GM13977 (cell line): Measurements from ENCODE around the gene C8A.

ENCODE experiments used
- DNase-seq: peaks from one replicate; pipeline ENCODE4 v3.0.0; 2012; ENCODE audit warnings: low spot score
- in situ Hi-C: fragments of 300-500 bp; cut with MboI; formaldehyde crosslinking; loops from one replicate; pipeline ENCODE4 v1.12.0; 2022; ENCODE audit warnings: low sequenced_read_pairs, low pct_unique_long_range_greater_than_20kb, mixed read lengths, inconsistent platforms; ENCODE audit not compliant: unreplicated experiment
- TF ChIP-seq, protein P1 (sequence below): IDR thresholded peaks from 2 replicates; pipeline ENCODE4 v1.5.1; 2012; ENCODE audit warnings: mild to moderate bottlenecking, control low read depth; ENCODE audit not compliant: insufficient read depth; ENCODE audit errors: extremely low read depth, missing control alignments

The C8A gene

DNA sequence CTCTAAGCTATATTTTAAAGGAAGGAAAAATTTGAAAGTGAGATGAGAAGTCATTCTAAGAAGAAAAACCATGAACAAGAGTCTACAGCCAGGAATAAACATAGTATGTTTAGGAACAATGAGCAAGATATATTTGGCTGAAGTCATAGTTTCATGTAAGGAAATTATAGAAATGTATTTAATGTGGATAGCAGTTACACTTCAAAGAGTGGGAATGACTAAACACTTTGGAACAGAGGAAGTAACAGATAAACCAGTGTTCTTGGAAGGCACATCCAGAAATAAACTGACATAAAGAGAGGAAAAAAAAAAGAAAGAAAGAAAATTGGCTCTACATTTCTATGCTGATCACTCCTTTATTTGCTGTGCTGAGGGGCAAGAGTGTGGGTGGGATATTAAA, 18.0 kb downstream of the C8A start:
- in situ Hi-C loops: no loop called here

GRCh38 chr1:56873213-56873612, 18.6 kb downstream of the C8A start:
- in situ Hi-C loops: no loop called here
- TF ChIP-seq, protein P1, sequence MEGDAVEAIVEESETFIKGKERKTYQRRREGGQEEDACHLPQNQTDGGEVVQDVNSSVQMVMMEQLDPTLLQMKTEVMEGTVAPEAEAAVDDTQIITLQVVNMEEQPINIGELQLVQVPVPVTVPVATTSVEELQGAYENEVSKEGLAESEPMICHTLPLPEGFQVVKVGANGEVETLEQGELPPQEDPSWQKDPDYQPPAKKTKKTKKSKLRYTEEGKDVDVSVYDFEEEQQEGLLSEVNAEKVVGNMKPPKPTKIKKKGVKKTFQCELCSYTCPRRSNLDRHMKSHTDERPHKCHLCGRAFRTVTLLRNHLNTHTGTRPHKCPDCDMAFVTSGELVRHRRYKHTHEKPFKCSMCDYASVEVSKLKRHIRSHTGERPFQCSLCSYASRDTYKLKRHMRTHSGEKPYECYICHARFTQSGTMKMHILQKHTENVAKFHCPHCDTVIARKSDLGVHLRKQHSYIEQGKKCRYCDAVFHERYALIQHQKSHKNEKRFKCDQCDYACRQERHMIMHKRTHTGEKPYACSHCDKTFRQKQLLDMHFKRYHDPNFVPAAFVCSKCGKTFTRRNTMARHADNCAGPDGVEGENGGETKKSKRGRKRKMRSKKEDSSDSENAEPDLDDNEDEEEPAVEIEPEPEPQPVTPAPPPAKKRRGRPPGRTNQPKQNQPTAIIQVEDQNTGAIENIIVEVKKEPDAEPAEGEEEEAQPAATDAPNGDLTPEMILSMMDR: no peak
- DNase-seq: no peak

More for the DNA sequence above, 18.0 kb downstream of the C8A start:
- no peak for DNase-seq
- TF ChIP-seq, protein P1: no peak

- in situ Hi-C loops: no loop called here
- TF ChIP-seq, protein P1: no peak
- DNase-seq: no peak
These were observed 20.1 kb downstream of the C8A start for GRCh38 chr1:56874689-56875088.

DNA sequence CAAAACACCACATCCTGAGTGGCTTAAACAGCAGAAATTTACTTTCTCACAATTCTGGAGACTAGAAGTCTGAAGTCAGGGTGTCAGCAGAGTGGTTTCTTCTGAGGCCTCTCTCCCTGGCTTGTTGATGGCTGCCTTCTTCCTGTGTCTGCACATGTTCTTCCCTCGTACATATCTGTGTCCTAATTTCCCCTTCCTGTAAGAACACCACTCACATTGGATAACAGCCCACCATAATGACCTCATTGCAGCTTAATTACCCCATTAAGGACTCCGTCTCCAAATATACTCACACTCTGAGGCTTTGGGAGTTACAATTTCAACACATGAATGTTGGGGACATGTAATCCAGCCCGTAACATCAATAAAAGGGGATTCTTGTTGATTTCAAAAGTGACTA, 23.4 kb downstream of the C8A start:
- in situ Hi-C loops: no loop called here
- TF ChIP-seq, protein P1: no peak
- DNase-seq: no peak

- in situ Hi-C loops: no loop called here
- TF ChIP-seq, protein P1: no peak
- DNase-seq: no peak
These were observed 26.2 kb downstream of the C8A start for GRCh38 chr1:56880774-56881173.

DNA sequence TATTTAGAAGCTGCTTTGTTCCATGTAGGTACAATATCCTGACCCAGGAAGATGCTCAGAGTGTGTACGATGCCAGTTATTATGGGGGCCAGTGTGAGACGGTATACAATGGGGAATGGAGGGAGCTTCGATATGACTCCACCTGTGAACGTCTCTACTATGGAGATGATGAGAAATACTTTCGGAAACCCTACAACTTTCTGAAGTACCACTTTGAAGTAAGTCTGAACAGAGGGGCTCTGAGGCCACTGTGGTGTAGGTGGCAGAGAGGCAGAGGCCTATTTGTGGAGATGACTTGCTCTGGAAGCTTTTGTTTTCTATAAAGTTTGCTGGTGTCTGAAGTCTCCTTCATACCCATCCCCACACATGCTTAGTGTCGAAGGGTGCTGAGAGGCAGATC, 26.8 kb downstream of the C8A start:
- TF ChIP-seq, protein P1: no peak
- DNase-seq: no peak
- in situ Hi-C loops: no loop called here

DNA sequence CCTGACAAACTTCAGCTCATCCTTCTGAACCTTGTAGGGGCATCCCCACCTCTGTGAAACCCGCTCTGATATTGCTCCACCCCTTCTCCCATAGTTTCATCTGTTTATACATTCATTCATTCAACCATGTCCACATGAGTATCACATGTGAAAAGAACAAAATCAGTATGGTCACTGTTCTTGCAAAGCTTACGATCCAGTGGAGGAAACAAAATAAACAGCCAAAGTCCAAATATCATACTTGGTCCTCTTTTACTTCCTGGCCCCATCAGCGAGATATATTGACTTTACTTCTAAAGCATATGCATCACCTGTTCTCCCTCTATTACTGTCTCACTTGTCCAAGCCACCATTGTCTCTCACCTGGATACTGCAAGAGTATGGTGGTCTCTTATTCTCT, 35.6 kb downstream of the C8A start:
- TF ChIP-seq, protein P1: no peak
- in situ Hi-C loops: no loop called here
- no peak for DNase-seq
